GM12874 (cell line): ENCODE measurements around the gene AGL.

Source experiments
- CTCF ChIP-seq: IDR thresholded peaks from 2 replicates; pipeline ENCODE4 v1.5.1; 2011; ENCODE audit warnings: low read depth, mild to moderate bottlenecking, control low read depth, low read length, moderate library complexity; ENCODE audit not compliant: insufficient read depth

The AGL gene

GRCh38 chr1:99936071-99936470 lies 85.9 kb downstream of the AGL start:
- no peak for TF ChIP-seq CTCF

- TF ChIP-seq CTCF: no peak
Measured at GRCh38 chr1:99942723-99943122, 92.6 kb downstream of the AGL start.

GRCh38 chr1:99943223-99943794 lies 93.1 kb downstream of the AGL start:
- TF ChIP-seq CTCF: no peak

GRCh38 chr1:99944192-99944591 lies 94.0 kb downstream of the AGL start:
- TF ChIP-seq CTCF: no peak

GRCh38 chr1:99945174-99945573 lies 95.0 kb downstream of the AGL start:
- no peak for TF ChIP-seq CTCF

- TF ChIP-seq CTCF: no peak
Measured at GRCh38 chr1:99950486-99950885, 100.3 kb downstream of the AGL start.

GRCh38 chr1:99952522-99952921 lies 102.4 kb downstream of the AGL start:
- TF ChIP-seq CTCF: no peak
